Esophagus squamous epithelium (tissue), 4 donors: ENCODE results near the gene FHAD1.

Experiments used
- POLR2A ChIP-seq, 4 donors: fragments of 450-650 bp; IDR thresholded peaks; one replicate each; pipeline ENCODE4 v1.6.1; 2017; ENCODE audit warnings: antibody characterized with exemption in 4 of 4, mild to moderate bottlenecking in 4 of 4, moderate library complexity in 3 of 4
- TF ChIP-seq, protein P1 (sequence below), 6 experiments: fragments of 450-650 bp in 4 of 6; fragments of 200-600 bp in 2 of 6; sonication (generic) in 2 of 6; IDR thresholded peaks; one replicate each; pipeline ENCODE4 v1.5.1; 2016 to 2019; ENCODE audit warnings: antibody characterized with exemption in 6 of 6, mild to moderate bottlenecking in 4 of 6, moderate library complexity in 4 of 6

DNA sequence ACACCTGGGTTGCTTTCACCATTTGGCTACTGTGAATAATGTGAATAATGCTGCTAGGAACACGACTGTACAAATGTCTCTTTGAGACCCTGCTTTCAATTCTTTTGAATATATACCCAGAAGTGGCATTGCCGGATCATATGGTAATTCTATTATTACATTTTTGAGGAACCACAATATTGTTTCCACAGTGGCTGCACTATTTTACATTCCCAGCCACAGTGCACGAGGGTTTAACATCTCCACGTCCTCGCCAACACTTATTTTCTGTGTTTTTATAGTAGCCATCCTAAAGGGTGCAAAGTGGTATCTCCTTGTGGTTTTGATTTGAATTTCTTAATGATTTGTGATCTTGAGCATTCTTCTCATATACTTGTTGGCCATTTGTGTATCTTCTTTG lies 15.7 kb downstream of the FHAD1 start:
- TF ChIP-seq, protein P1, sequence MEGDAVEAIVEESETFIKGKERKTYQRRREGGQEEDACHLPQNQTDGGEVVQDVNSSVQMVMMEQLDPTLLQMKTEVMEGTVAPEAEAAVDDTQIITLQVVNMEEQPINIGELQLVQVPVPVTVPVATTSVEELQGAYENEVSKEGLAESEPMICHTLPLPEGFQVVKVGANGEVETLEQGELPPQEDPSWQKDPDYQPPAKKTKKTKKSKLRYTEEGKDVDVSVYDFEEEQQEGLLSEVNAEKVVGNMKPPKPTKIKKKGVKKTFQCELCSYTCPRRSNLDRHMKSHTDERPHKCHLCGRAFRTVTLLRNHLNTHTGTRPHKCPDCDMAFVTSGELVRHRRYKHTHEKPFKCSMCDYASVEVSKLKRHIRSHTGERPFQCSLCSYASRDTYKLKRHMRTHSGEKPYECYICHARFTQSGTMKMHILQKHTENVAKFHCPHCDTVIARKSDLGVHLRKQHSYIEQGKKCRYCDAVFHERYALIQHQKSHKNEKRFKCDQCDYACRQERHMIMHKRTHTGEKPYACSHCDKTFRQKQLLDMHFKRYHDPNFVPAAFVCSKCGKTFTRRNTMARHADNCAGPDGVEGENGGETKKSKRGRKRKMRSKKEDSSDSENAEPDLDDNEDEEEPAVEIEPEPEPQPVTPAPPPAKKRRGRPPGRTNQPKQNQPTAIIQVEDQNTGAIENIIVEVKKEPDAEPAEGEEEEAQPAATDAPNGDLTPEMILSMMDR (IDR thresholded peaks at IDR 0.05): no peak
- TF ChIP-seq POLR2A (IDR thresholded peaks at IDR 0.05): no peak
